H9 (cell line): Measurements from ENCODE around the gene OTX2. TPM values are rescaled to one million over a fixed set of nuclear protein-coding genes. Genes with fewer than 3 reads are reported as not detected.

Experiments used
- DNase-seq: peaks from one replicate; pipeline ENCODE4 v3.0.0-alpha.2; 2017
- H2AFZ ChIP-seq: one replicate; pipeline ENCODE4 v1.6.1; 2013; ENCODE audit warnings: mild to moderate bottlenecking, low read length, control low read depth, moderate library complexity
- H2AK5ac ChIP-seq: 2 replicates; pipeline ENCODE4 v1.6.1; 2013; ENCODE audit warnings: low read length, control low read depth, mixed read lengths; ENCODE audit not compliant: insufficient read length
- H2BK120ac ChIP-seq: one replicate; pipeline ENCODE4 v1.6.1; 2013; ENCODE audit warnings: low read depth, mild to moderate bottlenecking, low read length, control low read depth, inconsistent platforms; ENCODE audit not compliant: poor library complexity, severe bottlenecking
- H2BK12ac ChIP-seq: 2 replicates; pipeline ENCODE4 v1.6.1; 2013; ENCODE audit warnings: low read length, control low read depth, mixed read lengths, low read depth; ENCODE audit not compliant: insufficient read length
- H2BK15ac ChIP-seq: 2 replicates; pipeline ENCODE4 v1.6.1; 2013; ENCODE audit warnings: low read depth, low read length, control low read depth
- H2BK20ac ChIP-seq: one replicate; pipeline ENCODE4 v1.6.1; 2013; ENCODE audit warnings: low read depth, mild to moderate bottlenecking, low read length, control low read depth, inconsistent platforms; ENCODE audit not compliant: poor library complexity, severe bottlenecking
- H2BK5ac ChIP-seq: 2 replicates; pipeline ENCODE4 v1.6.1; 2013; ENCODE audit warnings: low read length, control low read depth, mixed read lengths; ENCODE audit not compliant: insufficient read length
- H3K14ac ChIP-seq: 2 replicates; pipeline ENCODE4 v1.6.1; 2013; ENCODE audit warnings: low read length, control low read depth; ENCODE audit not compliant: insufficient read depth
- H3K18ac ChIP-seq: 2 replicates; pipeline ENCODE4 v1.6.1; 2013; ENCODE audit warnings: low read depth, mild to moderate bottlenecking, mixed read lengths, low read length, control low read depth; ENCODE audit not compliant: insufficient read length
- H3K23ac ChIP-seq: 2 replicates; pipeline ENCODE4 v1.6.1; 2013; ENCODE audit warnings: low read length, control low read depth, mixed read lengths, low read depth; ENCODE audit not compliant: insufficient read length
- H3K23me2 ChIP-seq: 2 replicates; pipeline ENCODE4 v1.6.1; 2013; ENCODE audit warnings: low read depth, mild to moderate bottlenecking, mixed read lengths, low read length, control low read depth; ENCODE audit not compliant: insufficient read length, poor library complexity, severe bottlenecking
- H3K27ac ChIP-seq: 2 replicates; pipeline ENCODE4 v1.5.1; 2013; ENCODE audit warnings: low read length, control low read depth, mixed read lengths, low read depth; ENCODE audit not compliant: insufficient read length
- H3K27me3 ChIP-seq: 2 replicates; pipeline ENCODE4 v1.6.1; 2013; ENCODE audit warnings: low read length, control low read depth, inconsistent platforms; ENCODE audit not compliant: insufficient read depth
- H3K4ac ChIP-seq: 2 replicates; pipeline ENCODE4 v1.6.1; 2013; ENCODE audit warnings: low read depth, mild to moderate bottlenecking, control low read depth, inconsistent platforms, low read length, moderate library complexity
- H3K4me1 ChIP-seq: 2 replicates; pipeline ENCODE4 v1.6.1; 2013; ENCODE audit warnings: low read length, control low read depth, inconsistent platforms; ENCODE audit not compliant: insufficient read depth
- H3K4me2 ChIP-seq: 2 replicates; pipeline ENCODE4 v1.6.1; 2013; ENCODE audit warnings: low read length, control low read depth, mixed read lengths; ENCODE audit not compliant: insufficient read length, insufficient read depth
- H3K56ac ChIP-seq: 2 replicates; pipeline ENCODE4 v1.6.1; 2013; ENCODE audit warnings: low read depth, mild to moderate bottlenecking, mixed read lengths, low read length, control low read depth; ENCODE audit not compliant: insufficient read length
- H3K79me1 ChIP-seq: 2 replicates; pipeline ENCODE4 v1.6.1; 2013; ENCODE audit warnings: low read depth, mild to moderate bottlenecking, moderate library complexity, low read length, control low read depth, inconsistent platforms; ENCODE audit not compliant: insufficient read depth, poor library complexity, severe bottlenecking
- H3K79me2 ChIP-seq: 2 replicates; pipeline ENCODE4 v1.6.1; 2013; ENCODE audit warnings: low read length, control low read depth, inconsistent platforms; ENCODE audit not compliant: insufficient read depth
- H3K9ac ChIP-seq: 2 replicates; pipeline ENCODE4 v1.6.1; 2013; ENCODE audit warnings: low read length, control low read depth, mixed read lengths; ENCODE audit not compliant: insufficient read length; ENCODE audit errors: extremely low read depth
- H3K9me3 ChIP-seq: one replicate; pipeline ENCODE4 v1.6.1; 2013; ENCODE audit warnings: low read depth, low read length, inconsistent platforms; ENCODE audit not compliant: control insufficient read depth
- H3T11ph ChIP-seq: one replicate; pipeline ENCODE4 v1.6.1; 2013; ENCODE audit warnings: mild to moderate bottlenecking, low read length, control low read depth, inconsistent platforms
- H4K20me1 ChIP-seq: one replicate; pipeline ENCODE4 v1.6.1; 2013; ENCODE audit not compliant: control insufficient read depth, insufficient read length, insufficient read depth
- H4K5ac ChIP-seq: 2 replicates; pipeline ENCODE4 v1.6.1; 2013; ENCODE audit warnings: low read depth, mild to moderate bottlenecking, mixed read lengths, low read length, control low read depth; ENCODE audit not compliant: insufficient read length
- H4K8ac ChIP-seq: replicated peaks from 2 replicates; pipeline ENCODE4 v1.6.1; 2013; ENCODE audit warnings: low read length, control low read depth, mixed read lengths, low read depth; ENCODE audit not compliant: insufficient read length
- H4K91ac ChIP-seq: 2 replicates; pipeline ENCODE4 v1.6.1; 2013; ENCODE audit warnings: low read depth, mild to moderate bottlenecking, moderate library complexity, mixed read lengths, low read length, control low read depth; ENCODE audit not compliant: insufficient read length
- H3K27ac Mint-ChIP-seq, 3 experiments: 2 replicates in 2 of 3; 3 replicates in 1 of 3; pipeline ENCODE4 v1.8.0; 2020 to 2021; ENCODE audit warnings: mixed read lengths in 3 of 3, mild to moderate bottlenecking in 1 of 3, moderate library complexity in 1 of 3
- H3K27me3 Mint-ChIP-seq: 2 replicates; pipeline ENCODE4 v1.8.0; 2021; ENCODE audit warnings: low read depth, mild to moderate bottlenecking, moderate library complexity, mixed read lengths
- H3K36me3 Mint-ChIP-seq, 3 experiments: 2 replicates in 2 of 3; 3 replicates in 1 of 3; pipeline ENCODE4 v1.8.0; 2020 to 2021; ENCODE audit warnings: low read depth in 3 of 3, mixed read lengths in 3 of 3; ENCODE audit not compliant: insufficient read depth in 1 of 3
- H3K4me1 Mint-ChIP-seq, 2 experiments: 2 replicates each; pipeline ENCODE4 v1.8.0; 2020; ENCODE audit warnings: mixed read lengths in 2 of 2
- H3K4me3 Mint-ChIP-seq, 2 experiments: 2 replicates in 1 of 2; 3 replicates in 1 of 2; pipeline ENCODE4 v1.8.0; 2020 to 2021; ENCODE audit warnings: mild to moderate bottlenecking in 2 of 2, mixed read lengths in 2 of 2, moderate library complexity in 1 of 2
- H3K9me3 Mint-ChIP-seq, 2 experiments: 2 replicates in 1 of 2; 3 replicates in 1 of 2; pipeline ENCODE4 v1.8.0; 2020; ENCODE audit warnings: mild to moderate bottlenecking in 2 of 2, mixed read lengths in 2 of 2, moderate library complexity in 1 of 2
- CTCF ChIP-seq: fragments of 200-600 bp; sonication (generic); conservative IDR thresholded peaks from 3 replicates; pipeline ENCODE4 v1.8.0; 2021; ENCODE audit warnings: antibody characterized with exemption, mild to moderate bottlenecking
- WGBS: extraction: QIAGEN DNeasy Blood & Tissue Kit; methylation state at CpG from one replicate; pipeline ENCODE4 v1.1.7; 2013; ENCODE audit warnings: missing lambda C conversion rate, low lambda C conversion rate, mixed read lengths; ENCODE audit not compliant: insufficient read length; ENCODE audit errors: extremely low coverage; 5-methylcytosine and 5-hydroxymethylcytosine counted together
- total RNA-seq: library from RNA; stranded (reverse); gene quantifications from 2 replicates; pipeline ENCODE4 v1.2.1, GENCODE V29; 2021

Gene OTX2
- total RNA-seq, 1 experiment from 2014 or later: 193 TPM

- Histone ChIP-seq H3K9me3 (no peaks in the 10 kb centered on the region), H3K18ac (no peak overlapping the region), H3K27ac (no peak overlapping the region), H3T11ph (no peak overlapping the region), H3K79me2 (no peaks in the 10 kb centered on the region), H4K20me1 (no peaks in the 10 kb centered on the region), H2BK12ac (no peak overlapping the region), H4K5ac (no peak overlapping the region), H2BK120ac (no peak overlapping the region), H2AK5ac (no peak overlapping the region), H3K56ac (no peak overlapping the region), H3K4me2 (no peak overlapping the region), H3K14ac (no peak overlapping the region), H3K9ac (no peak overlapping the region), H4K91ac (no peak overlapping the region), H2BK5ac (no peak overlapping the region), H3K4ac (no peak overlapping the region), H4K8ac (no peak overlapping the region), H3K23ac (no peak overlapping the region), H3K23me2 (no peaks in the 10 kb centered on the region), H2AFZ (no peak overlapping the region), H2BK15ac (no peak overlapping the region), H3K4me1 (no peaks in the 10 kb centered on the region), H3K79me1 (no peaks in the 10 kb centered on the region), H2BK20ac (no peak overlapping the region), H3K27me3 (no peaks in the 10 kb centered on the region)
- Mint-ChIP-seq H3K27me3 (no peaks in the 10 kb centered on the region; the same call in 1 of the 2 replicates), H3K27ac (no peak overlapping the region), H3K36me3 (no peaks in the 10 kb centered on the region), H3K9me3 (no peaks in the 10 kb centered on the region), H3K4me3 (no peak overlapping the region), H3K4me1 (peaks cover 30 to 32% of the 10 kb centered on the region in 2 experiments)
- no CpG with 5 or more reads among the region's 7 CpGs for WGBS
- TF ChIP-seq CTCF: no peak
- no peak for DNase-seq
These were observed 57.9 kb downstream of the OTX2 start for GRCh38 chr14:56752428-56752827.
